OCI-M2 (cell line): Measurements from ENCODE around the gene ITGA2.

Source experiments
- DNase-seq: peaks from one replicate; lab custom pipeline; 2025; ENCODE audit not compliant: unreplicated experiment; lab: John Stamatoyannopoulos, UW

The ITGA2 gene

DNA sequence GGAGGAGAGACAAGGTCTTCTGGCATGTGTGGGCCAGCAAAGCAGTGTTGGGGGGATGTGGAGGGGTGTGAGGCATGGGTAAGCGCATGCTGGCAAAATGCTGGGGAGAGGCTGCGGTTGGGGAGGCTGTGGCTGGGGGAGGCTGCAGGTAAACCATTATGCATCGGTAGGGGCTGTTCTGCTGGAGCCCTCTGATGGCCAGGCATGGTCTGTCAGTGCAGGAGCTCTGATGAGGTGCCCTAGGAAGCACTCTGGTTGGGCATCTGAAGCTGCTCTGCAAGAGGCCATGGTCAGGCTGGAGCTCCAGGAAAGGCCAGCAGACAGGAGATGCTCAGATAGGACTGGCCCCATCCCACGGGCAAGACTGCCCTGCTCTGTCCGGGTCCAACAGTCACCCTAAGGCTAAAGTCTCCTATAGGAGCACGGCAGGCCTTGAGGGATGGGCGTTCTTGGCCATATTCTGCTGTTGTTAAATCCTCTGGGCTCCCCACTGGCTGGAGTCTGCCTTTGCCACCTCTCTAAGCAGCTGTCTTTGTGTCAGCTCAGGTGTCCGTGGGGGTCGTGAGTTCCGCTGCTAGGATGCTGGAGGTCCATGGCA lies 28.7 kb downstream of the ITGA2 start:
- DNase-seq, result no peak

DNA sequence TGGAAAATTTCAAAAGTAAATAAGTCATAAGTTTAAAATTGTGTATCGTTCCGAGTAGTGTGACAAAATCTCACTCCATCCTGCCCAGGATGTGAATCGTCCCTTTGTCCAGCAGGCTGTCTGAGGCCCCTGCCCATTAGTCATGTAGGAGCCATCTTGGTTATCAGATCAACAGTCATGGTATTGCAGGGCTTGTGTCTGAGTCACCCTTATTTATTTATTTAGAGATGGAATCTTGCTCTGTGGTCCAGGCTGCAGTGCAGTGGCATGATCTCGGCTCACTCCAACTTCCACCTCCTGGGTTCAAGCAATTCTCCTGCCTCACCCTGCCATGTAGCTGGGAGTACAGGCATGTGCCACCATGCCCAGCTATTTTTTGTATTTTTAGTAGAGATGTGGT lies 30.2 kb downstream of the ITGA2 start:
- DNase-seq, result no peak

DNA sequence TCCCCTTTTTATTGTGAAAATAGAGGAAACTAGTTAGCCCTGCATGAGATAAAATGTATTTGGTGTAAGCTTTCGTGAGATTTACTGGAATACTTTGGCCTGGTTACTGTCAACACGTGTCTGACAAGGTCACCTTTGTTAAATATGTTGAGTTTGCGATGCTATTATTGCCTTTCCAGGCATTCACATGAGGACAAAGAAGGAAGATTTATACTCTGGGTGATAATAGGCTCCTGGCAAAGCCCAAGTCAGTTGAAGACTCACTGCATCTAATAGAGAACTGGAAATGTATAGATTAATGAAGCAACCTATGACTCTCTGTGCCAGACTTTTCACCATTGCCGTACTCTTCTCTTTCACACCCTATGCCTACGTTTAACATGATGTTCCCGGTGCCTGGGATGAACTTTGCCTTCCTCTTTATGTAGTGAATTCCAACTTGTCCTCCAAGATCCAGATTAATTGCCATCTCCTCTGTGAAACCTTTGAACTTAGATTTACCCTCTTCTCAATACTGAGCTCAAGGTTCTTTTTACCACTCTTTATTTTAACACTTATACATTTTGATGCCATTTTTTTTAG lies 33.9 kb downstream of the ITGA2 start:
- no peak for DNase-seq

DNA sequence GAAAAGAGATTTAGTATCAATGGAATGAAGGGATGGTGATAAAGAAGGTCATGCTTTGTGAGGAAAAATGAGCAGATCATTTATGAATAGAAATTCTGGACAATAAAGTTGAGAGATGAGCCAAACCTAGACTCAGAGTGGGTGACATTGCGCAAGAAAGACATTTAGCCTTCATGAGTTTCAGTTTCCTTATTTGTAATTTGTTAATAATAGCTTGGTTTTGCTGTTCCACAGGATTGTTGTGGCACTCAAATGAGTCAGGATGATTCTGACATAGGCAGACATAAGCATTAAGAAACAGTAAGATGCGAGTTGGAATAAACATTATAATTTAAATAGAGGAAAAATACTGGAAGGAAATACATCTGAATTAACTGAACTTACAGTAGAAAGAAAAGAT lies 34.8 kb downstream of the ITGA2 start:
- no peak for DNase-seq

DNA sequence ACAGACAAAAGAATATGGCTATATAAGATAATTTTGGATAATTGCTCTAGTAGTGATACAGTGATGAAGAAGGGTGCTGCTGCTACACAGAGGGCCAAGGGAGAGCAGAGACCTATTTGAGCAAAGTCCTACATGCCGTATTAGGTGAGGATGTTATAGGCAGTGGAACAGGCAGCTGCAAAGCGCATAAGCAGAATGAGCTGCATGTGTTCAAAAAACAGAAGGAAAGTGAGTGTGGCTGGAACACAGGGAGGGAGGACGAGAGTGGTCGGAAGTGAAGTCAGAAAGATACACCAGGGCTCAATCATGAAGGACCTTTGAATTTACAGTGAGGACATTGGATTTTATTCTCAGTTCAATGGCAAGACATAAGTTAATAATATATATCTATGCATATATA lies 35.4 kb downstream of the ITGA2 start:
- DNase-seq, result no peak

DNA sequence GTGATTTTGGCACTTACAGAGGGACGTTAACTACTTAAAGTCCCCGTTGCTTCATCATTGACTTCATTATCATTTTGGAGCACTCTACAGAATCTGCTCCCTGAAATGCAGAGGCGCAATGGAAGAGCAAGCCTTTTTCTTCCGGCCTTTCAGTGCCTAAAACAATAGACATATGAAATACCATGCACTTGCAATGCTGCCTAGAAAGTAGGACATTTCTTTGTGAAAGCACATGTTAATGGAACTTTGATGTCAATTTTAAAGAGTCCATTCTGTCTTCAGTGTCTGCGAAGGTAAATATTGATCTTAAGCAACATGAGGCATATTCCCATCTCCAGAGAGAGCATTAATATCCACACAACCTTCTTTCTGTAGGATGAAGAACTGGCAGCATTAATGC lies 36.3 kb downstream of the ITGA2 start:
- DNase-seq, result no peak

DNA sequence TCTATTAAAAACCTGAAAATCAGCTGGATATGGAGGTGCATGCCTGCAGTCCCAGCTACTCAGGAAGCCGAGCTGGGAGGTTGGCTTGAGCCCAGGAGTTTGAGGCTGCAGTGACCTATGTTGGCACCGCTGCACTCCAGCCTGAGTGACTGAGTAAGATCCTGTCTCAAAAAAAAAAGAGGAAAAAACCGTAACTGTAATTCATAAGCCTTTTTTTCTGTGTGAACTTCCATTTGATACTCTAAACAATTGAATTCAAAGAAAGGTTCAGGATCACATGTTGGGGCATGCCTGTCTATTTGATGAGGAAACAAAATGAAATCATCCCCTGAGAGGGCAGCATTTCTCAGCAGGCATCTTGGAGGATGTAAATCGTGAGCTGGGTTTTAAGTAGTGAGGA lies 38.8 kb downstream of the ITGA2 start:
- no peak for DNase-seq

DNA sequence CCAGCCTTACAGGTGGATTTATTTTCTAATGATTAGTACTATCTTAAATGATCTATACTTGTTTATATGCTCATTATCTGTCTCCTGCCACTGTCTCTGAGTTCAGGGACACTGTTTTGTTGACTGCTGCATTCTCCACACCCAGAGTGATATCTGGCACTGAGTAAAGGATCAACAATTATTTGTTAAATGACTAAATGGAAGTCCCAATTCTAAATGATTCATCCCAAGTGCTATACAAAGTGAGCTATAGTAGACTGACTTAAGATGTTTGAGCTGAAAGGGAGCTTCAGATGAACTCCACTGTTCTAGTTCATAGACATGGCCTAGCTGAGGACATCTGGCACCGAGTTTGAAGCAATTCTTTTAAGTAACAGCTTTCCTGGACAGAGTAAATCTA lies 40.5 kb downstream of the ITGA2 start:
- DNase-seq, result no peak

DNA sequence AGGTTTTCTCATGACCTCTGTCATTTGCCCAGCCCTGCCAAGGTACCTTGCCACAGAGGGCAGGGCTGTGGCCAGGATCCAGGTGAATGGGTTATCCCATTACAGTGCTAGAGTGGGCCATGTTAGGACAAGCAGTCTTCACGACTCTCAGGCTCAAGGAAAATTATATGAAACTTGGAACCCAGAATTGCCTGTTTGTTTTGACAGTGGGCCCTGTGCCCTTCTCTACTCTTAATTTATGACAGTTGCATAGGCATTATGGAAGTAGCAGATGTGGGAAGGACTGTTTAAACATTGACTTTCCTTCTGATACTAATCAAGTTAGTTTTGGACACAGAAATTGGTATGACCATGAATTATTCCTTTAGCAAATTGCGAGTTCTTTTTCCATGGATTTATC lies 41.7 kb downstream of the ITGA2 start:
- DNase-seq, result no peak

DNA sequence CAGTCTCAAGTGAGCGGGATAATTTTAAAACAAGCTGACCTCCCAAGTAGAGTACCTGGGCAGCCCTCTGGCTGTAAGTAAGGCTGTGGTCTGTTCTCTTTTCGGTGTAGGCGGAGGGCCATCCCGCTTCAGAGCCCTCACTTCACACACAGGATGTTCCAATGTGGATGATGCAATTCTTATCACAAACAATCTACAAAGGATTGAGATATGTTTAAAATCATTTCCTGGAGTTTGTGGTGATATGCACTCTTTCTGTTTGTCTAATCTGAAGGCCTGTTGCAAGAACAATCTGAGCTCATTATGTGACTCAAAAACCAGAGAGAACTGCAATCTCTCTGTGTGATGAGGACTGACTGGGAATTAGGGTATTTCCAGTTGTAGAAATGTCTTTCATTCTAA lies 42.5 kb downstream of the ITGA2 start:
- no peak for DNase-seq

DNA sequence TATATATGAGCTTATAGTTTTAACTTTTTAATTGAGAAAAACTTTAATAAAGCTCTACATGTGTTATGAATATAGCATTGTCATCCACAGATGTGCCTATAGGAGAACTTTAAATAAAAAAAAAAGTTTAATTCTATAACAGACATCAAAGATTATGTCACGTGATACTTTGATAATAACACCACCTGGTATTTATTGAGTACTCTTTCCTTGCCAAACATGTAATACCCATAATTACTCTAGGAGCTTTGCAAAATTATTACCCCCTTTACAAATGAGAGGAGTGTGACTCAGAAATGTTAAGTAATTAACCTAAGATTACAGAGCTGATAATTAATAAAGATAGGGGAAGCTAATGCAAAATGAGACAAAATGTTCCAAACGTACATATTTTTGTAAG lies 43.0 kb downstream of the ITGA2 start:
- no peak for DNase-seq

DNA sequence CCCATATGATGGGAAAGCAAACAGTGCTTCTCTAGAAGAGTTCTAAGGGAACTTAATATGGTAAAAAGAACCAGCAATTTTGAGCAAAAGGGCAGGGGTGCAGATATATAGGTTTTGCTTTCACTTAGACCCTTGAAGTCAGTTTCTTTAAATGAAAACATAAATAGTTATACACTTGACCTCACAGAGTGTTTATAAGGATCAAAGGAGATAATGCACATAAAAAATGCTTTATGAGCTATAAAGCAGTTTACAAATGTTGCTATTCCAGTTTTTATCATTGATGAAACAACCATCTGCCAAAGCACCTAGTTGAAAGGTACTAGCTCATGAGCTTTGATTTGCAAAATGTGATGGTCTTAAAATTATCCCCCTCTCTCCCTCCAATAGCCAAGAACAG lies 45.7 kb downstream of the ITGA2 start:
- DNase-seq, result no peak

DNA sequence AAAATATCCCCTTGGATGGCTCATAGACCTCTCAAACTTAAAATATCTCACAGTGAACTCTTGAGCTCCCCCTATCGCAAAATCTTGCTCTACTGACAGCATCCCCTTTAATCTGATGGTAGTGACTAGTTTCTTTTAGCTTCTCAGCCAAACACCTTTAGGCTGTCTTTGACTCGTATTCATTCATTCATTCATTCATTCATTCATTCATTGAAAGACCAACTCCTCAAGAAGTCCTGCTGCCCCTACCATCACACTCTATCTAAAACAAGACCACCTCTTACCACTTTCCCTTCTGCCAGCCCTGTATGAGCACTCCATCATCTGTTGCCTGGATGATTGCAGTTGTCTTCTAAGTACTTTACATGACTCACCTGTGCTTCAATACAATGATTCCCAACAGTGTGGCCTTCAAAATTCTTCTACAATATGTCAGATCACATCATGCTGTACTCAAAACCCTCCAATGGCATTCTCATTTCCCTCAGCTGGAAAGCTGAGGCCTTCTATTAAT lies 46.8 kb downstream of the ITGA2 start:
- no peak for DNase-seq

DNA sequence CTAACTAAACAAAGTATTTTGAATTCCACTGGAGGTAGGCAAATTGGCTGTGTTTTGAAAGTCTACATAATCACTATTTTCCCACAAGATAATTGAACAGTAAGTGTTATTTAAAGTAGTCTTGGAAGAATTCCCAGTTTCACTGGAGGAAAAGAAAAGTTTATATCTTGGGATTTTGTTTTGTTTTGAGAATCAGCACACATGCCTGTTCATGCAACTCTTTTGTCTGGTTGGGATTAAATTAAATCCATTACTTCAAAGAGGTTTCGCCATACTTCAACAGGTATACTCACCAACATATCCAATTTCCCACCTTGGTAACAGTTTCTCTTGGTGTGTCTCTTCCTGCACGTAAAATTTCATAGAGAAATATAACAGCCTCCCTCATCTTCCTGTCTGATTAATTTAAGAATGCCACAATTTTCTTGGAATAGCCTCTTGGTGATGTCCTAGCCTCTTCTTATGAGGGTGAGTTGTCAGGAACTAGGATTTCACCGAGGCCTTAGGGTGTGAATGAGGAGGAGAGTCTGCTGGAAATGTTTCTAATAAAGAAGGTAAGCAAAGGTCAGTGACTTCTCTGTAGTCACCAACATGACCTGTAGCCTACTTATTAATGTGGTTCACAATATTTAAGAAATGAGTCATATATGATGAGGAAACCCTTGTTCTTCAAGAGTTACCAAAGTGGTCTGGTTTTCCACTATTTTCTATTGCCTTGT lies 48.1 kb downstream of the ITGA2 start:
- no peak for DNase-seq

DNA sequence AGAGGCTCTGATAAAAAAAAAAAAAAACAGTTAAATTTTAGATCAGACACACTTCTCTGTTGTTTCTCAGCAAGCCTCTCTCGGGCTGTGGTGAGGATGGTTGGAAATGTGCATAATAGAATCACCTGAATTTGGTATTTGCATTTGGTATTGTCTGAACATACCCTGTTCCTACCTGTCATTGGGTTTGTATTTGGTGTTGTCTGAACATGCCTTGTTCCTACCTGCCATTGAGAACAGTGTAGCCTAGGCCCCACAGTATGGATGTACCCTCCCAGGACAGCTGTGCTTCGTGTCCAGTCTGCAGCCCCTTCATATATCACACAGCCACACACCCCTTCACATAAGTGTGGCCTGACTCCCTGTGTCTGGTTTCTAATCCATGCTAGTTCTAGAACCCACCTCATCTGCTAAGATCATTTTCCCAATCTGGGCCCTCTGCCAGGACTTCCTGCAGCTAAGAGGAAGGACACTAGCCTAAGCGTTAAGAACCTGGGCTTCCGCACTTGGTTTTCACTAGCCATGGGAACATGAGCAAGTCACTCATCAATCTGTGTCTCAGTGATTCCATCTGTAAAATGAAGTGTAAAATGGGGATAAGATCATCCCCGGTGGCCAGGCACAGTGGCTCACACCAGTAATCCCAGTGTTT lies 49.2 kb downstream of the ITGA2 start:
- no peak for DNase-seq

DNA sequence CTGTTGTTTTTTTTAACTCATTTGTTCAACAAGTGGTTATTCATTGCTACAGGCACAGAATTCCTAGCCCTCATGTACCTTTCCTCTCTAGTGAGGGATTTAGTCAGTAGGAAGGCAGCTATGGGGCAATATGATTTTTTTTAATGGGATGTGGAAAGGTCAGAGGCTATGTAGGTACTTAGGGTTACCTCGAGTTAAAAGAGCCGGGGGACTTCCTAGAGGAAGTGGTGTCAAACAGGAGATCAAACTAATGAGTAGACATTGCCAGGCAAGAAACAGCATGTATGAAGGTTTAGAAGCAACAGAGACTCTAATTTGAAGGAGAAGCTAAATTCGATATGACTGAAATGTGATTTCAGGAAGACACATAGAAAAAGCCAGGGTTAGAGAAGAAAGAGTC lies 50.7 kb downstream of the ITGA2 start:
- DNase-seq, result no peak

DNA sequence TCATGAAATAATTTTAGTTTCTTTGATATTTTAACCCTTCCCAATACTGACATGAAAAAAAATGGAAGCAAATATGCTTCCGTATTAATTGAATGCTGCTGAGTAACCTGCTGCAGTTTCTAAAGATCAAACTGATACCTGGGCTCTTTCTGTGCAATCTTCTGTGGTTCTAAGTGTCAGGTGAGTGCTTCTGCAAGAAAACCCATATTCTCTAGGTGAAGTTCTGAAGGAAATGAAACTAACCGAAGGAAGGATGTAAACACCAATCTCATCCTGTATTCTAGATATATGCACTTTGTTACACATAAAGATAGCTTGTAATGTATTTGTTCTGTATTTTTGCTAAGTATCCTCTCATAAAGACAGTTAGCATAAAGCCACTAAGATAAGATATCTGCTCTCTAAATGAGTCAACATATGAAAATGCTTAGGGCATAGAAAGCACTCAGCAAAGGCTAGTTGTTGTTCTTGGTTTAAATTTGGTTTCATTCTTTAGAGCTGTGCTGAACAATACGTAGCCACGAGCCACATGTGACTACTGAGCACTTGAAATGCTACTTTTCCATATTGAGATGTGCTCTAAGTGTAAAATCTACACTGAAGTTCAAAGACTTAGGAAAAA lies 52.0 kb downstream of the ITGA2 start:
- DNase-seq, result no peak

DNA sequence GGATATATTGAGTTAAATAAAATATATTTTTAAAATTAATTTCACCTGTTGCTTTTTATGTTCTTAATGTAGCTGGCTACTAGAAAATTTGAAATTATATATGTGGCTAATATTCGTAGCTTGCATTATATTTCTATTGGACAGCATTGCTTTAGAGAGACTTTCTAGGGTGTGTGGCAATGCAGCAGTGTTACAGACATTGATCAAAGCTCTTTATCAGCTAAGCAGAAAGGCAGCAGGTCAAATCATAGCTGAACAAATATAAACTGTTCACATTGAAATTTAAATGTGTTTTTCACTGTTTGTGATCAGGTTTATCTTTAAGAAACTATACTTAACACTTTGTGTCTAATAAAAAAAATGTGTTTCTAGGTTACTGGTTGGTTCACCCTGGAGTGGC lies 52.6 kb downstream of the ITGA2 start:
- no peak for DNase-seq

DNA sequence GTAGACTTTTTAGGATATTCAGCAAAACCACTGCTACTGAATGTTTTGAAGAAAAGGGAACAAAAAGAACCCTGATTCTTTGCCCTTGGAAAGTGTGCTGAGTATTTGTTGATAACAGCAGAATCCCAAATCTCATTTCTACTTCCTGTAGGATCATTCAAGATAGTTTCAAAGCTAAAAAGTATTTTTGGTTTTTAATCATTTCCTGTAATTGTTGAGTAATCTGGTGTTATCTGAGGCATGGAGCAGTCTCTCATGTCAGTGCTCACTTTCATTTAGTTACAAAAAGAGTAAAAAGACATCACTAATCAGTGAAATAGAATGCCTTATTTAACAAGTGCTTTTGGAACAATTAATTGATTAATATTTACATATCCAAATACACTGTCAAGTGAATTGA lies 56.1 kb downstream of the ITGA2 start:
- DNase-seq, result no peak

DNA sequence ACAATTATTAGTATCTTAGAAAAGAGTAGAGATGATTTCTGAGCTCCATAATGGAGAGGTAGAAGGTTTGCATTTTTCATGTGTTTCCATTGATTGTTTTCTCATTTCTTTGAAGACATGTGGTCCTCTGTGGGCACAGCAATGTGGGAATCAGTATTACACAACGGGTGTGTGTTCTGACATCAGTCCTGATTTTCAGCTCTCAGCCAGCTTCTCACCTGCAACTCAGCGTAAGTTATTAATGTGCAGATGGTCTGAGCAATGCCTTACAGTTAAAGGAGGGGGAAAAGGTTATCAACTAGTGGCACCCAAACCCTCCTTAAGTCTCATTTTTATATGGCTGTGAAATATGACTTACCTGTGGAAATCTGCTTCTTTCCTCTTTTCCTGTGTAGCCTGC lies 59.1 kb downstream of the ITGA2 start:
- DNase-seq, result no peak

DNA sequence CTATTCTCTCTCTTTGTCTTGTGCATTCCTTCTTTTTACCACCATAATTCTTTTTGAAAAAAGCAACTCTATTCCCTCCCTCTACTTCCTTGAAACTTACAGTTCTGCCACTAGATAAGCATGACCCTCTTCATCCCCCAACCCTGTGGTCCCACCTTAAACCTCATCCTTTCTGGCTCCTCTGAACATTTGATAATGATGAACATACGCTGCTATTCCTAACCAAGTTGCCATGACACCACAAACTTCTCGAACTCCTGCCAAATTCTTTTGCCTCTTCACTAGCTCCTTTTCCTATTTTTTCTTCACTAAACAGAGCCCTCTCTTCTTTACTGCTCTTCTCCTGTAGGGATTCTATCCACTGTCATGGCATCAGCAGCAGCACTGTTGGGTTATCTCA lies 63.3 kb downstream of the ITGA2 start:
- no peak for DNase-seq

DNA sequence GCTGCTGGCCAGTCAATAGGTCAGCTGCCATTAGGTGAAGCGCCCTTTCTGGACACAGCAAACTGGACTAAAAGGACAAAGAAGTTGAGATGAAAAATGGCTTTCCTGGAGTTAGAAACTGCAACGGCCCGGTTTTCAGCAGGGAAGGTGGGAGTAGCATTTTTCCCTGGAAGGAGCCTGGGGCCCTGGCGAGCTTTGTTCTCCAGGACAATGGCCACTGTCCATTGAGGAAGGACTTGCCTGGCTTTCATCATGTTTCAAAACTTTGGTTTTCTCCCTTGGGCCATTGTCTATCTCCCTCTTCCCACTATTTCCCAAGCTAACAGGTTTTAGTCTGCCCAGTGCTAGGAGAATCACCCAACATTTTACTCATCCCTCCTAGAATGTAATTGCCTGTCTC lies 64.2 kb downstream of the ITGA2 start:
- no peak for DNase-seq
